RKO (cell line): ENCODE measurements around the gene CD14.
"Not testable (repeated sequence)": the region's sequence is repeated elsewhere in the genome, so short reads cannot be mapped to it uniquely, and the experiment has no call there.

Experiments
- DNase-seq: peaks from one replicate; pipeline ENCODE4 v3.0.0-alpha.2; 2016; ENCODE audit warnings: low spot score

Gene CD14

GRCh38 chr5:140635291-140636257, 2.6 kb upstream of the CD14 start:
- DNase-seq, result no peak

GRCh38 chr5:140634103-140634502, 1.1 kb upstream of the CD14 start:
- DNase-seq, result no peak

GRCh38 chr5:140633501-140633900, 526 bp upstream of the CD14 start:
- DNase-seq, result no peak

- DNase-seq, result no peak
Measured at GRCh38 chr5:140632366-140633020, 482 bp downstream of the CD14 start.

DNA sequence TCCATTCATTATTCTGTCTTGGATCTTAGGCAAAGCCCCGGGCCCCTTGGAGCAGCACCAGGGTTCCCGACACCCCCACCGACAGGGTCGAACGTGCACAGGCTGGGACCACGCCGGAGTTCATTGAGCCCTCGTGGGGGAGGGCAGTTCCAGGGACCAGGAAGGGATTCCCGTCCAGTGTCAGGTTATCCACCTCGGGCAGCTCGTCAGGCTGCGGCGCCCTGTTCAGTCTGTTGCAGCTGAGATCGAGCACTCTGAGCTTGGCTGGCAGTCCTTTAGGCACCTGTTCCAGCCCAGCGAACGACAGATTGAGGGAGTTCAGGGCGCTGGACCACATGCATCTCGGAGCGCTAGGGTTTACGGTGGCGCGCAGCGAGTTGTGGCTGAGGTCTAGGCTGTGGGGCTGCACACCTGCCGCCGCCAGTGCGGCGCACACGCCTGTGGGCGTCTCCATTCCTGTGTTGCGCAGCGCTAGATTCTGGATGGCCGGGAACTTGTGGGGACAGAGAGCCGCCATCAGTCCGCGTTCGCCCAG, 1.1 kb downstream of the CD14 start:
- no peak for DNase-seq

DNA sequence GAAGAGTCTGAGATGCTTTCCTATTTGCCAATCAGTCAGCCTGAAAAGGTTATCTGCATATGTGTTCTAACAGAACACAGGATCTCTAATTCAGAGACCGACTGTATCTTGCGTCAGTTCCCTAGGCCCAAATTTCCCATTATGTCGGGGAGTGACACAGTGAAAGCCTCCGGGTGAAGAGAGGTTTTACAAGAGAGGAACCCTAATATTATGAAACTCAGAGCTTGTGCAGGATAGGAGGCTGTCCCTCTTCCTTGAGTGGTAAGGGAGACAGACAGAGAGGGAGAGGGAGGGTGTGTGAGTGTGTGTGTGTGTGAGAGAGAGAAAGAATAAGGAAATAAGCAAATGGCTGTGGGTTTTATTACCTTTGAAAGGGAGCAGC, 1.9 kb downstream of the CD14 start:
- DNase-seq, result no peak

DNA sequence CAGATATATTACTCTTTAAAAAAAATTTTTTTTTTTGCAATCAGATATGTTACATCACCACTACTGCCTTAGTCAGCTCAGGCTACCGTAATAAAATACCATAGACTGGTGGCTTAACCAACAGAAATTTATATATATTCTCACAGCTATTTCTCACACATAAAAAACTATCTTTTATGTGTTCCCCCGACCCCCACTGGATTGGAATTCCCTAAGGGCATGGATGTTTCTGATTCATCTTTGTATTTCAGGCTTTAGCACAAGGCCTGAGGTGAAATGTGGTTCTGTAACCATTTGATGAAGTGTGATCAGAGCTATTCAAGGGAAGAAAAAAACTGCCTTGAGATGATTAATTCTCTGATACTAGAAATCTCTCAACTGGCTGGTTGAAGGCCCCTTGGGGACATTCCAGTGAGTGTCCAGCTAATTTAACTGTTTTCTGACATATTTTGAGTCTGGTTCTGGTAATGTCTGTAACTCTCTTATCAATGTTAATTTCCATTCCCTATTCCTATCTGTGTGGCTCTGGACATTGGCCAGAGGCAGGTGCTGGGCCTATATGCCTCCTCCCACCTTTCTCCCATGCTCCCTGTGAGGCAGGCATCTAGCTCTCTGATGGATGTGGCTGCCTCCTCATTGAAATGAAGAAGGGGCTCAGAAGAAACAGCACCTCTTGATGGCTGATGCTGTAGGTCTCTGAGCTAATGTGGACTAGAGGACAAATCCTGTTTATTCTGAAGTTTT, 2.5 kb downstream of the CD14 start:
- DNase-seq, result no peak

DNA sequence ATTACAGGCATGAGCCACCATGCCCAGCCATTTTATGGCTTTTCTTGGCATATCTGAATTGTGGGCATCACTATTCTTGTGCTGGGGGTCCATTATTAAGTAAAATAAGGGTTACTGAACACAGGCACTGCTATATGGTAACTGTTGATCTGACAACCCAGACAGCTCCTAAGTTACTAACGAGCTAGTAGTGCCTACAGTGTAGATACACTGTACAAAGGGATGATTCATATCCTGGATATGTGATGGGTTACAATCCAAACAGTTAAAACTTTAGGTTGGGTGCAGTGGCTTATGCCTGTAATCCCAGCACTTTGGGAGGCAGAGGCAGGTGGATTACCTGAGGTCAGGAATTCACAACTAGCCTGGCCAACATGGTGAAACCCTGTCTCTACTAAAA, 4.3 kb downstream of the CD14 start:
- DNase-seq, result no peak

- no peak for DNase-seq
Measured at GRCh38 chr5:140627972-140628371, 5.0 kb downstream of the CD14 start.

- not testable (repeated sequence) for DNase-seq
Measured at GRCh38 chr5:140624886-140625285, 8.1 kb downstream of the CD14 start.

- not testable (repeated sequence) for DNase-seq
Measured at GRCh38 chr5:140623061-140623460, 9.9 kb downstream of the CD14 start.

DNA sequence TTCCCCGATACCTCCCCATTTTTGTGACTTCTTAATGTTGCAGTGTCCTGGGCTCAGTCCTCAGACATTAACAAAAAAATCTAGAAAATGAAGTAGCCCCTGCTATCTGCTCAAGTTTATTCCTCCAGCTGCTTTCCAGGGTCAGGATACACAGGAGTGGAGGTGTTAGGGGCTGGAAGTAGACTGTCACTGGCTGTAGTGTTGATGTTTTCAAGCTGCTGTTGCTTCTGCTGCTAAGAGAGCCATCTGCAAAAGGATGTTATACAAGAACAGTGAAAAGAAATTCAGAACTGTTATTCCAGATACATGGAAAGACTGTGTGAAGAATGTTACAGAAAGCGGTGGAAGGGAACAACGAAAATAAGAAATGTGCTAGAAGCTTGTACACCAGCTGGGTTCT, 10.7 kb downstream of the CD14 start:
- no peak for DNase-seq

DNA sequence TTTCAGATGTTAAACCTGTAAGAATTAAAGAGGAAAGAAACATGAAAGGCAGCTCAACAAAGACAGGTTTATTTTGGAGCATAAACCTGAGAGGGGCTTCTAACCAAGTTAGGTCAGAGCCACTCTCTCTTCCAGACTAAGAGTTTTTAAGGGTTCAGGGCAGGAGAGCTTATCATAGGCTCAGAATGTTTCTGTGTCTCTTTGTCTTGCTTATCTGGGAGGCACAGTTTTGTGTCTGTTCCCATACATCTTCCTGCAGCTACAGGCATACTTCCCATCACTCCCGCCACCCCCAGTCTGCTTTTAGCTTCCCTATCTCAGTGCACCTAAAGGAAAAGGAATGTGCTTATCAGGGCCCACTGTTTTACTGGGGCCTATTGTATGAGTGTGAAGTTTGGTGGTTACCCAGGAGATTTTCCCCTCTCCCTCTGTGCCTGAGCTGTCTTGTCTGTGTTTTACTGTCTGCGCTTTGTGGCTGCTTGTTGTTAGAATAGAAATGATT, 21.9 kb downstream of the CD14 start:
- no peak for DNase-seq

- no peak for DNase-seq
Measured at GRCh38 chr5:140609126-140609525, 23.8 kb downstream of the CD14 start.

DNA sequence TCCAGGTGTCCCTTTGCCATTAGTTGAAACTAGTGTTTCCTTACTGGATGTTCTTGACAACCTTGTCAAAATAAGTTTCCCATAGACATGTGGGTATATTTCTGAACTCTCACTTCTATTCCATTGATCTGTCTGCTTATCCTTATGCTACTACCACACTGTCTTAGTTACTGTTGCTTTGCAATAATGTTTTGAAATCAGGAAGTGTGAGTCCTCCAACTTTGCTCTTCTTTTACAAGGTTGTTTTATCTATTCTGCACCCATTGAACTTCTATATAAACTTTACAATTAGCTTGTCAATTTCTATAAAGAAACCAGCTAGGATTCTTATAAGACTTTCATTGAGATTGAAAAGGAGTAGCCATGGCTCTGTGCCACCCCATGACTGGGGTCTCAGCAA, 24.3 kb downstream of the CD14 start:
- DNase-seq, result no peak

DNA sequence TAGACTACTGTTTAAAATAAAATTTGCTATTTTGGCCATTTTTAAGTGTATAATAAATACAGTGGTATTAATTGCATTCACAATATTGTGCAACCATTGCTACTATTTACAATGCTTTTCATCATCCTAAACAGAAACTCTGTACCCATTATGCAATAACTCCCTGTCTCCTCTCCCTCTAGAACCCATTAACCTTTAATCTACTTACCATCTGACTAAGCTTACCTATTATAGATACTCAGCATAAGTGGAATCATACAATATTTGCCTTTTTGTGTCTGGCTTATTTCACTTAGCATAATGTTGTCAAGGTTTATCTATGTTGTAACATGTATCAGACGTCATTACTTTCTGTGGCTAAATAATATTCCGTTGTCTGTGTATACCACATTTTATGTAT, 25.9 kb downstream of the CD14 start:
- DNase-seq, result no peak

DNA sequence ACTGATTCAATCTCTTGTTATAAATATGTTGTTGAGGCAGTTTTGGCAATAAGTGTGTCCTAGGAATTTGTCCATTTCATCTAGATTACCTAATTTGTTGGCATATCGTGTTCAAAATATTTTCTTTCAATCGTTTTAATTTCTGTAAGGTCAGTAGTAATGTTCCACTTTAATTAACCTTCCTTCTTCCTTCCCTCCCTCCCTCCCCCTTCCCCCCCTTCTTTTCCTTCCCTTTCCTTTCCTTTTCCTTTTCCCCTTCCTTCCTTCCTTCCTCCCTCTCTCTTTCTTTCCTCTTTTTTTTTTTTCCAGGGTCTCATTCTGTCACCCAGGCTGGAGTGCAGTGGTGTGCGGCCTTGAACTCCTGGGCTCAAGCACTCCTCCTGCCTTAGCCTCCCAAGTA, 27.1 kb downstream of the CD14 start:
- DNase-seq, result no peak

DNA sequence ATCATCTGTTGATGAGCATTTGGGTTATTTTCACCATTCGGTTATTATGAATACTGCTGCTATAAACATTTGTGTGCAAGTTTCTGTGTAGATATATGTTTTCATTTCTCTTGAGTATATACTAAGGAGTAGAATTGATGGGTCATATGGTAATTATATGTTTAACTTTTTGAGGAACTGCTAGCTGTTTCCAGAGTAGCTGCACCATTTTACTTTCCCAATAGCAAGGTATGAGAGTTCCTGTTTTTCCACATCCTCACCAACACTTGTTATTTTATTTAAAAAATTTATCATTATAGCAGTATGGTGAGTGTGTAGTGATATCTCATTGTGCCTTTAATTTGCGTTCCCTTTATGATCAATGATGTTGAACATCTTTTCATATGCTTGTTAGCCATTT, 29.2 kb downstream of the CD14 start:
- DNase-seq, result no peak

DNA sequence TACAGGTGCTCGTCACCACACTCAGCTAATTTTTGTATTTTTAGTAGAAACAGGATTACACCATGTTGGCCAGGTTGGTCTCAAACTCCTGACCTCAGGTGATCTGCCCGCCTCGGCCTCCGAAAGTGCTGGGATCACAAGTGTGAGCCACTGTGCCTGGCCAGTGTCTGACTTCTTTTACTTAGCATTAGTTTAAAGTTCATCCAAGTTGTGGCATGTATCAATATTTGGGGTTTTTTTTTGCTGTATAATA, 29.6 kb downstream of the CD14 start:
- not testable (repeated sequence) for DNase-seq

DNA sequence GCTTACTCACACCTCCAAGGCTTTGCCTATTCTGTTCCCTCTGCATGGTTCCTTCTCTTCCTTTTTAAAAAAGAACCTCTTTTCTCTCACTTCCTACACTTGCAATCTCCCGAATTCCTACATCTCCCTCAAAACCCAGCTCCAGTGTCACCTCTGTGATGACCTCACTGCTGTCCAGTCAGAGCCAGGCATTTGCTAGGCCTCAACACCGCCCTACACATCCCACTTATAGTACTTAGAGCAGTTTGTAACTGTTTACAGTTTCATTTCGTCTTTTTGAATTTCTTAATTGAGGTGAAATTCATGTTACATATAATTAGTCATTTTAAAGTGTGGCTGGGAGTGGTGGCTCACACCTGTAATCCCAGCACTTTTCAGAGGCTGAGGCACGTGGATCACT, 30.8 kb downstream of the CD14 start:
- DNase-seq, result no peak

- DNase-seq, result no peak
Measured at GRCh38 chr5:140600096-140600495, 32.9 kb downstream of the CD14 start.

- DNase-seq, result no peak
Measured at GRCh38 chr5:140598836-140599235, 34.1 kb downstream of the CD14 start.

GRCh38 chr5:140596321-140596741, 36.6 kb downstream of the CD14 start:
- DNase-seq, result no peak
